ENCODE data around the gene PROSER3.
A peak's percentile ranks its signal among the peaks of the same experiment; 100 is the strongest.

Gene PROSER3

GRCh38 chr19:35757749-35758608 lies at the start of gene PROSER3:
Gene PROSER3 (plus strand): TSS chr19:35758176. CDS start chr19:35758216, 40 bp downstream.
- peak; percentile 96 for ATAC-seq
- TF ChIP-seq TSHZ2 (CRISPR knock-in tag; IDR thresholded peaks at IDR 0.05) = 0 out of 2 replicates have a peak, but pooled peaks have one; percentile 49
- no peak for TF ChIP-seq ZNF70 (CRISPR knock-in tag; IDR thresholded peaks at IDR 0.05)

- no peak for ATAC-seq
- TF ChIP-seq ARNTL (CRISPR knock-in tag; IDR thresholded peaks at IDR 0.05; ENCODE audit: borderline replicate concordance, low read depth) = no peak
- no peak for TF ChIP-seq GLIS3 (CRISPR knock-in tag; IDR thresholded peaks at IDR 0.05)
- TF ChIP-seq ISL1 (CRISPR knock-in tag; IDR thresholded peaks at IDR 0.05) = no peak
- TF ChIP-seq CSRNP3 (CRISPR knock-in tag; IDR thresholded peaks at IDR 0.05) = no peak
- TF ChIP-seq ZFP3 (CRISPR knock-in tag; IDR thresholded peaks at IDR 0.05) = no peak
- TF ChIP-seq BACH2 (CRISPR knock-in tag; IDR thresholded peaks at IDR 0.05; ENCODE audit: borderline replicate concordance) = no peak
- no peak for TF ChIP-seq TOX (CRISPR knock-in tag; IDR thresholded peaks at IDR 0.05; ENCODE audit: borderline replicate concordance)
- TF ChIP-seq POU6F1 (CRISPR knock-in tag; IDR thresholded peaks at IDR 0.05; ENCODE audit: borderline replicate concordance, low read depth) = no peak
- no peak for TF ChIP-seq TSHZ2 (CRISPR knock-in tag; IDR thresholded peaks at IDR 0.05)
- TF ChIP-seq OSR1 (CRISPR knock-in tag; IDR thresholded peaks at IDR 0.05) = no peak
- TF ChIP-seq ZC3H10 (CRISPR knock-in tag; IDR thresholded peaks at IDR 0.05) = no peak
Measured at GRCh38 chr19:35708391-35708790, 49.6 kb upstream of the PROSER3 start.

GRCh38 chr19:35710784-35711723 lies 46.9 kb upstream of the PROSER3 start:
- no peak for TF ChIP-seq GLIS3 (CRISPR knock-in tag; IDR thresholded peaks at IDR 0.05)
- no peak for TF ChIP-seq BACH2 (CRISPR knock-in tag; IDR thresholded peaks at IDR 0.05; ENCODE audit: borderline replicate concordance)
- TF ChIP-seq ZFP30 (CRISPR knock-in tag; IDR thresholded peaks at IDR 0.05) = no peak
- TF ChIP-seq SNAI2 (CRISPR knock-in tag; IDR thresholded peaks at IDR 0.05) = no peak
- TF ChIP-seq CSRNP3 (CRISPR knock-in tag; IDR thresholded peaks at IDR 0.05) = no peak
- no peak for TF ChIP-seq RARB (CRISPR knock-in tag; IDR thresholded peaks at IDR 0.05)
- no peak for TF ChIP-seq TOX (CRISPR knock-in tag; IDR thresholded peaks at IDR 0.05; ENCODE audit: borderline replicate concordance)

More at GRCh38 chr19:35710784-35711723, 46.9 kb upstream of the PROSER3 start:
- no peak; the same call in 2 of the 3 replicates for ATAC-seq

Measured in SK-N-SH treated with all-trans-retinoic acid at 6 μM for 48 hours (cell line).